Measurements from ENCODE around the gene PKD1L1. TPM values are rescaled to one million over a fixed set of nuclear protein-coding genes. Genes with fewer than 3 reads are reported as not detected.

PKD1L1 gene
- total and polyA plus RNA-seq, 2 donors (not counting 1 experiment from before 2014, with no cell fraction given): 0.59 to 0.70 TPM

DNA sequence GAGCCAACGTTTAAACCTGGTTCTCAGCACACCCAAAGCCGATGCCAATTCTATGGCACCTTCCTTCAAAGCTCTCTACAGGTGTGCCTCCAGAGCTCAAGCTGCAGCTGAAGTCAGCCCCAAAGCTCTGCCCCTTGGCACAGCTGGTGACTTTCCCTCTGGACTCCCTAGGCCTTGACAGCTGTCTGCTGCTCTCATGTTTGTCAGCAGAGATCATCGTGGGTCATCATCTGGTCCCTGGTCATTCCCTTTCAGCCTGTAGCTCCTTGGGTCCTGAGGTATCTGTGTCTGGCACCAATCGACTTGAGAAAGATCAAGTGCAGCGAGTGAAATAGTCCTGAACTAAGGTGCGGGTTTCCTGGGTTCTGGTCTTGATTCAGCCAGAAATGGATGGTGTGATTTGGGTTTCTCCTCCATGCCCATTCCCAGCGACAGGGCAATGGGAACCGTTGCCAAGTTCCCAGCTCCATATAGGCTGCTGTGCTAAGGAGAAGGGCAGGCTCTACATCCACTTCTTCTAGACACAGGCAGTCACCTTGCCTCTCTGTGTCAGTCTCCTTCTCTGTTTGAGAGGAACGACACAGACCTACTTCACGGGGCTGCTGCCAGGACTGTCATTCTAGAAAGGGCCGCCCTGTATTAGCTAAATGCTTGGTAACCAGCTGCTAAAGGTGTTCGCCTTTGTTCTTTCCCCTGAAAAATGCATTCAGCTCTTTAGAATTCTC lies 3.6 kb downstream of the PKD1L1 start:
- ChIA-PET CTCF (interaction anchor here (0.8 to 3.5 kb wide), 29 partner anchors 8 to 678 kb away, joined by 3 to 99 read pairs (median 5); no protein-coding TSS in a partner anchor), POLR2A (no interaction called here)
- no peak overlapping the region for H3K4me3 Mint-ChIP-seq
- ATAC-seq (ENCODE audit: low read depth) (no peak), DNase-seq (no peak)
- intact Hi-C loops (cut with micrococcal nuclease): loop anchor here (1.0 to 10.0 kb wide), 4 partner anchors 25 to 1220 kb away; no protein-coding TSS in a partner anchor
- Histone ChIP-seq H3K27ac (ENCODE audit: low read length in 2 of 2) (no peak overlapping the region), H4K20me1 (ENCODE audit: control insufficient read depth, insufficient read depth, low read length, poor library complexity, severe bottlenecking) (no peaks in the 10 kb centered on the region), H3K4me1 (ENCODE audit: control insufficient read depth in 2 of 2, insufficient read depth in 2 of 2, low read length in 2 of 2) (no peaks in the 10 kb centered on the region), H3K4me3 (ENCODE audit: control extremely low read depth in 1 of 5, extremely low read depth in 1 of 5, insufficient read depth in 1 of 5, low read depth in 2 of 5, low read length in 4 of 5) (no peak overlapping the region), H3K27me3 (replicated peaks in 1 of 4; ENCODE audit: control extremely low read depth in 1 of 4, control insufficient read depth in 3 of 4, insufficient read depth in 4 of 4, low read length in 3 of 4) (no peaks in the 10 kb centered on the region), H3K9me3 (ENCODE audit: control extremely low read depth in 1 of 3, control insufficient read depth in 2 of 3, insufficient read depth in 1 of 3, low read length in 2 of 3) (no peaks in the 10 kb centered on the region), H3K79me2 (ENCODE audit: control insufficient read depth, insufficient read depth, low read length) (no peaks in the 10 kb centered on the region), H3K9ac (ENCODE audit: low read length) (no peak overlapping the region), H2AFZ (ENCODE audit: insufficient read depth, low read depth, low read length, poor library complexity, severe bottlenecking) (no peak overlapping the region), H3K36me3 (replicated peaks in 1 of 2; ENCODE audit: control extremely low read depth in 1 of 2, control insufficient read depth in 1 of 2, extremely low read depth in 1 of 2, insufficient read depth in 2 of 2, low read length in 1 of 2) (no peaks in the 10 kb centered on the region), H3K4me2 (replicated peaks; ENCODE audit: low read depth, low read length, poor library complexity, severe bottlenecking) (no peak overlapping the region)
- H3K4me1 Mint-ChIP-seq: no peaks in the 10 kb centered on the region
- no peak for TF ChIP-seq EZH2 (IDR thresholded peaks at IDR 0.05; ENCODE audit: borderline replicate concordance, insufficient read depth, low read depth, low read length, poor library complexity, severe bottlenecking)
- TF ChIP-seq, protein P1, sequence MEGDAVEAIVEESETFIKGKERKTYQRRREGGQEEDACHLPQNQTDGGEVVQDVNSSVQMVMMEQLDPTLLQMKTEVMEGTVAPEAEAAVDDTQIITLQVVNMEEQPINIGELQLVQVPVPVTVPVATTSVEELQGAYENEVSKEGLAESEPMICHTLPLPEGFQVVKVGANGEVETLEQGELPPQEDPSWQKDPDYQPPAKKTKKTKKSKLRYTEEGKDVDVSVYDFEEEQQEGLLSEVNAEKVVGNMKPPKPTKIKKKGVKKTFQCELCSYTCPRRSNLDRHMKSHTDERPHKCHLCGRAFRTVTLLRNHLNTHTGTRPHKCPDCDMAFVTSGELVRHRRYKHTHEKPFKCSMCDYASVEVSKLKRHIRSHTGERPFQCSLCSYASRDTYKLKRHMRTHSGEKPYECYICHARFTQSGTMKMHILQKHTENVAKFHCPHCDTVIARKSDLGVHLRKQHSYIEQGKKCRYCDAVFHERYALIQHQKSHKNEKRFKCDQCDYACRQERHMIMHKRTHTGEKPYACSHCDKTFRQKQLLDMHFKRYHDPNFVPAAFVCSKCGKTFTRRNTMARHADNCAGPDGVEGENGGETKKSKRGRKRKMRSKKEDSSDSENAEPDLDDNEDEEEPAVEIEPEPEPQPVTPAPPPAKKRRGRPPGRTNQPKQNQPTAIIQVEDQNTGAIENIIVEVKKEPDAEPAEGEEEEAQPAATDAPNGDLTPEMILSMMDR (IDR thresholded peaks at IDR 0.05): no peak
- H3K27me3 Mint-ChIP-seq: no peaks in the 10 kb centered on the region
- WGBS (ENCODE audit: insufficient coverage): 89% methylated on average over 11 of the region's 12 CpGs
- no peaks in the 10 kb centered on the region for H3K9me3 Mint-ChIP-seq (ENCODE audit: insufficient read depth)
- H3K27ac Mint-ChIP-seq: no peak overlapping the region

Measured in B cell (primary cell).